Effector memory CD4-positive, alpha-beta T cell (primary cell): ENCODE results near the gene NCAPH2.
"Not testable (repeated sequence)": the region's sequence is repeated elsewhere in the genome, so short reads cannot be mapped to it uniquely, and the experiment has no call there.

Experiments
- DNase-seq, 3 donors: peaks; one replicate each; pipeline ENCODE4 v3.0.0-alpha.2; 2020
- H3K27ac ChIP-seq: 2 replicates; pipeline ENCODE4 v1.7.0; 2013; ENCODE audit warnings: mild to moderate bottlenecking, low read length, moderate library complexity; ENCODE audit not compliant: insufficient read depth, poor library complexity, severe bottlenecking
- H3K27me3 ChIP-seq: replicated peaks from 2 replicates; pipeline ENCODE4 v1.7.0; 2013; ENCODE audit warnings: mild to moderate bottlenecking, low read length; ENCODE audit not compliant: insufficient read depth, control insufficient read depth, poor library complexity, severe bottlenecking
- H3K36me3 ChIP-seq: 2 replicates; pipeline ENCODE4 v1.7.0; 2013; ENCODE audit warnings: mild to moderate bottlenecking, low read length, moderate library complexity; ENCODE audit not compliant: control insufficient read depth, insufficient read depth
- H3K4me1 ChIP-seq: 2 replicates; pipeline ENCODE4 v1.7.0; 2013; ENCODE audit warnings: low read length, mild to moderate bottlenecking; ENCODE audit not compliant: control insufficient read depth, insufficient read depth, poor library complexity, severe bottlenecking
- H3K4me3 ChIP-seq: 2 replicates; pipeline ENCODE4 v1.7.0; 2013; ENCODE audit warnings: low read length, low read depth, mild to moderate bottlenecking; ENCODE audit not compliant: insufficient read depth, poor library complexity, severe bottlenecking
- H3K9me3 ChIP-seq: 2 replicates; pipeline ENCODE4 v1.7.0; 2013; ENCODE audit warnings: mild to moderate bottlenecking, low read length, moderate library complexity; ENCODE audit not compliant: control insufficient read depth

Gene NCAPH2

DNA sequence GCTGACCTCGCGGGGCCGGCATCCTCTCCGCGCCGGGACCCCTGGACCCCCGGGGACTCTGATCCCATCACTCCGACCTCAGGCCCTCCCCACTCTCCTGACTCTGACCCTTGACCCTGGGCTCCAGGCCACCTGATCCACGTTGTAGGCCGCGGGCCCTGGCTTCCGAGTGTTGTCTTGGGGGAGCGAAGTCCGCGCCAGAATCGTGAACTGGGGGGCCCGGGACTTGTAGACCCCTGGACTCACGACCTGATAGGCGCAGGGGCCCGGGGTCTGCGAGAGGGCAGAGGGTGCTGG is 22.5 kb downstream of the NCAPH2 start:
- Histone ChIP-seq H3K4me3 (peak overlapping the region; percentile 66), H3K36me3 (no peaks in the 10 kb centered on the region), H3K9me3 (no peaks in the 10 kb centered on the region), H3K27me3 (no peaks in the 10 kb centered on the region), H3K27ac (peak overlapping the region; percentile 97), H3K4me1 (peaks cover 34% of the 10 kb centered on the region)
- no peak for DNase-seq

DNA sequence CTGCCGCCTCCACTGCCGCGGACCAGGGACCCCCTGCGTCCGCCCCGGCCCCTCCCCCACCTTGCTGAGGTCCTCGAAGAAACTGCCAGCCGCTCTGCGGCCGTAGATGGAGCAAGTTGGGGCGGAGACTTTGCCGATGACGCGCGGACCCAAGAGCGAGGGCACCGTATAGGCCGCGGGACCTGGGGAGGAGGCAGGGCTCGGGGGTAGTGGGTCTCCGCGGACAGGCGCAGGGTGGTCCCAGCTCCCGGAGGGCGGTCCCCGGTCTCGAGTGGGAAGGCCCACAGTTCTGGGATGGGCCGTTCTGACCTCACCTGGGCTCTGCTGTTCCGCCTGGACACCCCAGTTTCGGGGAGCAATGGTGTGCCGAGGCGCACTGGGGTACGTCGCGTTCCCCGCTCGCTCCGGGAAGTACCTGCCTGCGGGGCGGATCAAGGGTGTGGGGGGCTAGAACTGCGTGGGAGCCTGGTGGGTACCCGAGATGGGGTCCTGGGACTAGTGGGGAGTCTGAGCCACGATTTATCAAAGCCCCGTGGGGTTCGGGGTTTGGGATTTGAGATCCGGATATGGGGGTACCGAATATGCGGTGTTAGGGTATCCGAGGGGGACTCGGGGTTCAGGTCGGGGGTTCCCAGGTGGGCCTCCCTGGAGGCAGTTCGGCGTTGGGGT is 23.0 kb downstream of the NCAPH2 start:
- peaks cover 32% of the 10 kb centered on the region for H3K4me1 ChIP-seq

DNA sequence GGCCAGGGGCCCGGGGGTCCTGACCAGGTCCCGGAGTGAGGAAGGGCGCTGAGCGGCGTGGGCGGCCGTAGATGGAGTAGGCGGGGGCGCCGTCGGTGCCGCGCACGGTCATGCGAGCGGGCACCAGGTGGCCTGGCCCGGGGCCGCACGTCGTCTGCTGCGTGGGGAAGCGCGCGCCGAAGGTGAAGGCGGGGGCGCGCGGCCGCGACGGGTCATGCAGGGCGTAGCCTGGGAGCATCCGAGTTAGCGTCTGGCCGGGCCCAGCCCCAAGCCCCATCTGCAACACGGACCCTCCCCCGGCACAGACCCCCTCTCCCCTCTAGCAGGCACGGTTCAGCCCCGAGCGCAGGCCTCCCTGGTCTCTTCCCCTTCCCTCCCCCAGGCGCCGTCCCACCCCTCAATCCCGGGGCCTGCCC is 23.5 kb downstream of the NCAPH2 start:
- peak overlapping the region; percentile 66 for H3K4me3 ChIP-seq
- H3K27me3 ChIP-seq, result no peaks in the 10 kb centered on the region
- H3K27ac ChIP-seq, result peak overlapping the region; percentile 97
- H3K36me3 ChIP-seq, result no peaks in the 10 kb centered on the region
- DNase-seq, result peak in 2 of 3 donors; percentile 45 to 54
- H3K4me1 ChIP-seq, result peaks cover 28% of the 10 kb centered on the region
- no peaks in the 10 kb centered on the region for H3K9me3 ChIP-seq

More for the DNA sequence above, 23.0 kb downstream of the NCAPH2 start:
- no peaks in the 10 kb centered on the region for H3K36me3 ChIP-seq
- DNase-seq, result peak; percentile 49 to 63 (median 58)
- H3K27me3 ChIP-seq, result no peaks in the 10 kb centered on the region
- H3K4me3 ChIP-seq, result peak overlapping the region; percentile 66
- H3K27ac ChIP-seq, result peak overlapping the region; percentile 97
- H3K9me3 ChIP-seq, result no peaks in the 10 kb centered on the region

DNA sequence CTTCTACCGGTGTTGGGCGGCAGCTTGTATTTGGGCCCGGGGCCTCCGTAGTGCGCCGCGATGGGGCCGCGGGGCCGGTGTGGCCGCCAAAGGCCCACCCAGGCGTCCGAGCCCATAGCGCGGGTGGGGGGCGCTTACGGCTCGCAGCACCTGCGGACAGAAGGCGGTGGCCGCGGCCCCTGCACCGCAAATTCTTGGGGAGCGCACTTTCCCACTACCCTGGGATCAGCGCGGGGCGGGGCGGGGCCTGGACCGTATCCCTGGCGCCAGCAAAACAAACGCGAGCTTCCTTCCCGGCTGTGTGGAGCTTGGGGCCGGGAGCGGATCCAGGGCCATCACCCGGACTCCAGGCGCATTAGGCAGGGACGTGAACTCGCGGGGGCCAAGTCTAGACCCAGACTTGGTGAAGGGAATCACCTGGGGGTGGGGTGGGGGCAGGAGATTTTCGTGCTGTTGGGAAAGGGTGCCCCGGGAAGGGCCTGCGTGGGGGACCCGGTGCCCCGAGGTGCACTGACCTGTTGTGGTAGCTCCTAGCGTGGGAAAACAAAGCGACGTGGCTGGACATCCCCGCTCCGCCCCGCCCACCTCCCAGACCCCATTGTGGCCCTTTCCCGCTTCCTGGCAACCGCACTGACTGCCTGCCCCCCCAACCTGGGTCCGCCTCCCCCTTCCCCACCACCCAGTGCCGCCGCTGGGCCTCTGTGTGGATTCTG is 24.1 kb downstream of the NCAPH2 start:
- Histone ChIP-seq H3K9me3 (no peaks in the 10 kb centered on the region), H3K4me1 (peaks cover 22% of the 10 kb centered on the region), H3K27ac (peak overlapping the region; percentile 97), H3K36me3 (no peaks in the 10 kb centered on the region), H3K4me3 (peak overlapping the region; percentile 66), H3K27me3 (no peaks in the 10 kb centered on the region)
- DNase-seq, result no peak

DNA sequence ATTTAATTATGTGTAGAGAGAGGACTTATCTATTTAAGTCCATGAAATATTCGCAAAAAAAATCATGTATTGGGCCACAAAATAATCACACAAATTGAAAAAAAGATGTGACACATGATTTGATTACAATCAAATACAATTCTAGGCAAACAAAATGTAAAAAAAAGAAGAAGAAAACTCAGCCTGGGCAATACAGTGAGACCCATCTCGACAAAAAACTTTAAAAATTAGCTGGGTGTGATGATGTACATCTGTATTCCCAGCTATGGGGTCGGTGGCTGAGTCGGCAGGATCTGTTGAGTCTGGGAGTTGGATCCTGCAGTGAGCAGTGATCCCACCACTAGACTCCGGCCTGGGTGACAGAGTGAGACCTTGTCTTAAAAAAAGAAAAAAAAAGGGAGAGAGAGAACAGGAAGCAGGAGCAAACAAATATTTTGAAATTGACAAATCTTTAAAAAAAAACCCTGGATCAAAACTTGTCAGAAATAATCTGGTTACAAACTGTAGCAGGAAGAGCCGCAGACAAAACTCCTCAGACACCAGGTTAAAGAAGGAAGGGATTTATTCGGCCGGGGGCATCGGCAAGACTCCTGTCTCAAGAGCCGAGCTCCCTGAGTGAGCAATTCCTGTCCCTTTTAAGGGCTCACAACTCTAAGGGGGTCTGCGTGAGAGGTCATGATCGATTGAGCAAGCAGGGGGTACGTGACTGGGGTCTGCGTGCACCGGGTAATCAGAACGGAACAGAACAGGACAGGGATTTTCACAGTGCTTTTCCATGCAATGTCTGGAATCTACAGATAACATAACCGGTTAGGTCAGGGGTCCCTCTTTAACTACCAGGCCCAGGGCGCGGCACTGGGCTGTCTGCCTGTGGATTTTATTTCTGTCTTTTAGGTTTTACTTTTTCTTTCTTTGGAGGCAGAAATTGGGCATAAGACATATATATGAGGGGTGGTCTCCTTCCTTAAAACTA is 25.1 kb downstream of the NCAPH2 start:
- H3K9me3 ChIP-seq, result no peaks in the 10 kb centered on the region
- peak overlapping the region; percentile 97 for H3K27ac ChIP-seq
- no peak for DNase-seq
- no peaks in the 10 kb centered on the region for H3K27me3 ChIP-seq
- peaks cover 21% of the 10 kb centered on the region for H3K4me1 ChIP-seq
- H3K36me3 ChIP-seq, result no peaks in the 10 kb centered on the region
- no peak overlapping the region for H3K4me3 ChIP-seq

DNA sequence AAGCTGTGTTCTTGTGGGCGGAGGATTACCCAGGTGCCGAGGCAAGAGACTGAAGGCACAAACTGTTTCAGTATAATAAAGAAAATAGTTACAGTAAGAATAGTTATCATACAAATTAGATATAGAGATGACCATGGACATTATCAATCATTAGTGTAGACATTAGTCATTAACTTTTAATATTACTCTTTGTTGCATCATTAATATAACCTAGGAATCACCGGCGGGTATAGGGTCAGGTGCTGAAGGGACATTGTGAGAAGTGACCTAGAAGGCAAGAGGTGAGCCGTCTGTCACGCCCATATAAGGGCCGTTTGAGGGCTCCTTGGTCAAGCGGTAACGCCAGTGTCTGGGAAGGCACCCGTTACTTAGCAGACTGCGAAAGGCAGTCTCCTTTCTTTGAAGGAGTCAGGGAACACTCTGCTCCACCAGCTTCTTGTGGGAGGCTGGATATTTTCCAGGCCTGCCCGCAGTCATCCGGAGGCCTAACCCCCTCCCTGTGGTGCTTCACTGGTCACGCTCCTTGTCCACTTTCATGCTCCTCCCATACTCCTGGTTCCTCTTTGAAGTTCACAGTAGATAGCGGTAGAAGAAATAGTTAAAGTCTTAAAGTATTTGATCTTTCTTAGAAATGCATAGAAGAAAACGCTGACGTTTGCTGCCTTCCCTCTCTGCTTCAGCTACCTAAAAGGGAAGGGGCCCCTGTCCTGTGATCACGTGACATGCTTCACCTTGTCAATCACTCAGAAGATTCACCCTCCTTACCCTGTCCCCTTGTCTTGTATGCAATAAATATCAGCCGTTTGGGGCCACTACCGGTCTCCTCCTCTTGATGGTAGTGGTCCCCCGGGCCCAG is 26.1 kb downstream of the NCAPH2 start:
- H3K4me1 ChIP-seq, result peaks cover 31% of the 10 kb centered on the region
- H3K27ac ChIP-seq, H3K9me3 ChIP-seq, DNase-seq, H3K36me3 ChIP-seq, H3K27me3 ChIP-seq, H3K4me3 ChIP-seq: not testable (repeated sequence)

DNA sequence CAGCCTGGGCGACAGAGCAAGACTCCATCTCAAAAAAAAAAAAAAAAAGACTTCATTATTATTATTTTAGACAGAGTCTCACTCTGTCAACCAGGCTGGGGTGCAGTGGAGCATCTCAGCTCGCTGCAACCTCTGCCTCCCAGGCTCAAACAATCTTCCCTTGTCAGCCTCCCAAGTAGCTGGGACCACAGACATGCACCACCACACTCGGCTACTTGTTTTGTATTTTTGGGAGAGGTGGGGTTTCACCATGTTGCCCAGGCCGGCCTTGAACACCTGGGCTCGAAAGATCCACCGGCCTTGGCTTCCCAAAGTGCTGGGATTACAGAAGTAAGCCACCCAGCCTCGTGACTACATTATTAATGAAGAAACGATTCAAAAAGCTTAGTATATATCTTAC is 27.1 kb downstream of the NCAPH2 start:
- H3K9me3 ChIP-seq, result no peaks in the 10 kb centered on the region
- no peaks in the 10 kb centered on the region for H3K27me3 ChIP-seq
- H3K36me3 ChIP-seq, result no peaks in the 10 kb centered on the region
- H3K27ac ChIP-seq, result no peak overlapping the region
- H3K4me1 ChIP-seq, result peaks cover 36% of the 10 kb centered on the region
- DNase-seq, result no peak
- H3K4me3 ChIP-seq, result no peak overlapping the region

DNA sequence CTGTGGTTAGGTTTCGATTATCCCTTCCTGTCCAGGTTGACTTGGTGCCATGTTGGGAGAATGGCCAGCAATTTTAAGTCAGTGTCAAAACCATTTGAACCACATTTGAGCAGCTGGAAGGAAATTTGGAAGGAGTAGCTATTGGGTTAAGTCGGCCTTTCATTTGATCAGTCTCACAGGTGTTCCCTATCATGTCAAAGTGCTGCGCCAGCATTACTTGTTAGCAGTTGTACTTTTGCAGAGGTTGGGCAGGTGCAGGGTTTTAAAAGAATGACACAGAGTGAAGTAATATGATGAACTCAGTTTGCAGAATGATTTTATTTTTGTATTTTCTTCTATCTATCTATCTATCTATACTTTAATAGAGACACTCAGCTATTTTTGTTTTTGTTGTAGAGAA is 28.2 kb downstream of the NCAPH2 start:
- Histone ChIP-seq H3K4me3 (no peak overlapping the region), H3K27me3 (no peaks in the 10 kb centered on the region), H3K36me3 (no peaks in the 10 kb centered on the region), H3K4me1 (peaks cover 28% of the 10 kb centered on the region), H3K27ac (no peak overlapping the region), H3K9me3 (no peaks in the 10 kb centered on the region)
- DNase-seq, result no peak

DNA sequence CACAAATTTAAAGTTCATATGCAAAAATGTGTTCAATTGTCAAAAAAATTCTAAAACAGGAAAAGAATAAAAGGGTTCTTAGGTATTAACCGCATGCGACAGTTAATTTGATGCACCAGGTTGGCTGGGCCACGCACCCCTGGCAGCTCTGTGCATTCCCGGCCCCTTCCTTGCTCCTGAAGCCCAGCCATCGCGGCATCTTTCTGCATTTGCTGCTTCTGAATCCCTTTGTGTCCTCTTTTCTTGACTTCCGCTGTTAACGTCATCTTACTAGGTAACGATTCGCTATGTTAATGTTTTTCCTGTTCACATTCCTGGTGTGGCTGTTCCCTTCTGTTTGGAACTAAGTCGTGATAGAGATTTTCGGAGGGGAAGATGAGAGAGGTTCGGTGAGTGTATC is 29.7 kb downstream of the NCAPH2 start:
- H3K36me3 ChIP-seq, result no peaks in the 10 kb centered on the region
- no peaks in the 10 kb centered on the region for H3K9me3 ChIP-seq
- H3K4me1 ChIP-seq, result peaks cover 23% of the 10 kb centered on the region
- no peaks in the 10 kb centered on the region for H3K27me3 ChIP-seq
- no peak overlapping the region for H3K4me3 ChIP-seq
- no peak for DNase-seq
- peak overlapping the region; percentile 98 for H3K27ac ChIP-seq
